Ishikawa (cell line): ENCODE measurements around the gene SLC9A7.

Experiments
- CREB1 ChIP-seq: IDR thresholded peaks from 2 replicates; pipeline ENCODE4 v1.6.1; 2012; ENCODE audit warnings: low read depth
- EP300 ChIP-seq: IDR thresholded peaks from 2 replicates; pipeline ENCODE4 v1.6.1; 2012; ENCODE audit warnings: borderline replicate concordance
- MAX ChIP-seq: IDR thresholded peaks from 2 replicates; pipeline ENCODE4 v1.6.1; 2012
- RAD21 ChIP-seq: IDR thresholded peaks from 2 replicates; pipeline ENCODE4 v1.6.1; 2012; ENCODE audit warnings: low read depth
- YY1 ChIP-seq: IDR thresholded peaks from 2 replicates; pipeline ENCODE4 v1.6.1; 2012; ENCODE audit warnings: low read depth
- ZBTB7A ChIP-seq: IDR thresholded peaks from 2 replicates; pipeline ENCODE4 v1.6.1; 2012; ENCODE audit warnings: low read depth
- TF ChIP-seq, protein P1 (sequence below): IDR thresholded peaks from 2 replicates; pipeline ENCODE4 v1.6.1; 2012

DNA sequence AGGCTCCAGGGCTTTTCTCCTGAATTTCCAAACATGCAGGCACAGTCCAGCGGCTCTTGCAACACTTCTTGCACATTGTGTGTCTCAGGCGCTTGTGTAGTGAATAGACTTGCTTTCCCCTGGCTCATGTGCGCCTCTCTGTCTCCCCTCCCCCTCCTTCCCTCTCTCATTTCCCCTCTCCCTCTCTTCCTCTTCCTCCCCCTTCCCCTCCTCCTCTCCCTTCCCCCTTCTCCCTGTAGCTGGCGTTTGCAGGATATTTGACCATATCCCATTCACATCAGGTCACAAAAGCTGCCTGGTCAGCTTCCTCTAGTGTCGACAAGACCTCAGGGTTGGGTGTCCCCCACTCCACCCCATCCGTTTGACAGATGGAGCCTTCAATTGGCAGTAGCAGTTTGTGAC lies 182.9 kb downstream of the SLC9A7 start:
- TF ChIP-seq YY1 (no peak), EP300 (no peak), CREB1 (no peak), RAD21 (no peak), MAX (no peak), ZBTB7A (no peak)
- TF ChIP-seq, protein P1, sequence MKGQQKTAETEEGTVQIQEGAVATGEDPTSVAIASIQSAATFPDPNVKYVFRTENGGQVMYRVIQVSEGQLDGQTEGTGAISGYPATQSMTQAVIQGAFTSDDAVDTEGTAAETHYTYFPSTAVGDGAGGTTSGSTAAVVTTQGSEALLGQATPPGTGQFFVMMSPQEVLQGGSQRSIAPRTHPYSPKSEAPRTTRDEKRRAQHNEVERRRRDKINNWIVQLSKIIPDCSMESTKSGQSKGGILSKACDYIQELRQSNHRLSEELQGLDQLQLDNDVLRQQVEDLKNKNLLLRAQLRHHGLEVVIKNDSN, result no peak
